Upper lobe of right lung (tissue), 1 donor: Measurements from ENCODE around the gene OR5D14. TPM values are rescaled to one million over a fixed set of nuclear protein-coding genes. Genes with fewer than 3 reads are reported as not detected.

ENCODE experiments used
- ATAC-seq: fragments of 200-7000 bp; cut with Tn5 transposase; one replicate; pipeline ENCODE4 v1.9.1; 2020; ENCODE audit warnings: mild to moderate bottlenecking, moderate library complexity
- DNase-seq: peaks from one replicate; pipeline ENCODE4 v3.0.0-alpha.2; 2020
- H3K27ac ChIP-seq: fragments of 200-600 bp; one replicate; pipeline ENCODE4 v1.8.0; 2022
- H3K27me3 ChIP-seq: fragments of 200-600 bp; one replicate; pipeline ENCODE4 v1.8.0; 2022; ENCODE audit warnings: mild to moderate bottlenecking
- H3K36me3 ChIP-seq: fragments of 200-600 bp; one replicate; pipeline ENCODE4 v1.8.0; 2022
- H3K4me1 ChIP-seq: fragments of 200-600 bp; one replicate; pipeline ENCODE4 v1.8.0; 2022
- H3K4me3 ChIP-seq: fragments of 200-600 bp; one replicate; pipeline ENCODE4 v1.8.0; 2022; ENCODE audit warnings: mild to moderate bottlenecking
- H3K9me3 ChIP-seq: fragments of 200-600 bp; one replicate; pipeline ENCODE4 v1.8.0; 2022
- intact Hi-C: fragments of 100-400 bp; cut with DNase I; formaldehyde crosslinking; loops from one replicate; pipeline ENCODE4 v1.11.0; 2022
- total RNA-seq: library from RNA; stranded (reverse); fragmentation: NEBNext Ultra II Directional; extraction: Animal tissue kit (Norgen Biotek cat#: 25700); gene quantifications from one replicate; pipeline ENCODE4 v1.2.1, GENCODE V29; 2021
- TF ChIP-seq, protein P1 (sequence below): fragments of 200-600 bp; IDR thresholded peaks from one replicate; pipeline ENCODE4 v1.8.0; 2022; ENCODE audit warnings: antibody characterized with exemption
- donor health status: DM: no; HTN: yes; CAD: no; lungs with severe emphysema.

Gene OR5D14
- total RNA-seq, 1 donor from 2014 or later: not detected

DNA sequence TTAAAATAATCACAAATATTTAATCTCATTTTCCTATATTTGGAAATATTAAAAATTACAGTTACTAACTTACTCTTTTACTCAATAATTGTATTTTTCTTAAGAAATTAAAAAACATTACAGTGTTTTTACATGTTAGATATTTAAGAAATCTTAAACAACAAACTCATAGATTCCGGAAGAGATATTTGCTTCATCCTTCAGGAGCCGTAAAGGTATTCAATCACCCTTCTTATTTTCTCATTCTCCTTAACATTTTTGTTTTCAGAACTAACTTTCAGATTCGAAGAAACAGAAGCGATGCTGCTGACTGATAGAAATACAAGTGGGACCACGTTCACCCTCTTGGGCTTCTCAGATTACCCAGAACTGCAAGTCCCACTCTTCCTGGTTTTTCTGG, 24.0 kb downstream of the OR5D14 start, which contains the start of gene OR5D18:
OR5D18 (plus strand) TSS at position 301 of the 400 bp plus-strand sequence; CDS start at position 301, 0 bp downstream.
- Histone ChIP-seq H3K27ac (no peak within 1 kb of the TSS), H3K27me3 (no peaks in the 10 kb centered on the region), H3K4me1 (no peaks in the 10 kb centered on the region), H3K9me3 (no peaks in the 10 kb centered on the region), H3K4me3 (no peak within 1 kb of the TSS), H3K36me3 (no peaks in the 10 kb centered on the region)
- intact Hi-C loops: no loop called here
- TF ChIP-seq, protein P1, sequence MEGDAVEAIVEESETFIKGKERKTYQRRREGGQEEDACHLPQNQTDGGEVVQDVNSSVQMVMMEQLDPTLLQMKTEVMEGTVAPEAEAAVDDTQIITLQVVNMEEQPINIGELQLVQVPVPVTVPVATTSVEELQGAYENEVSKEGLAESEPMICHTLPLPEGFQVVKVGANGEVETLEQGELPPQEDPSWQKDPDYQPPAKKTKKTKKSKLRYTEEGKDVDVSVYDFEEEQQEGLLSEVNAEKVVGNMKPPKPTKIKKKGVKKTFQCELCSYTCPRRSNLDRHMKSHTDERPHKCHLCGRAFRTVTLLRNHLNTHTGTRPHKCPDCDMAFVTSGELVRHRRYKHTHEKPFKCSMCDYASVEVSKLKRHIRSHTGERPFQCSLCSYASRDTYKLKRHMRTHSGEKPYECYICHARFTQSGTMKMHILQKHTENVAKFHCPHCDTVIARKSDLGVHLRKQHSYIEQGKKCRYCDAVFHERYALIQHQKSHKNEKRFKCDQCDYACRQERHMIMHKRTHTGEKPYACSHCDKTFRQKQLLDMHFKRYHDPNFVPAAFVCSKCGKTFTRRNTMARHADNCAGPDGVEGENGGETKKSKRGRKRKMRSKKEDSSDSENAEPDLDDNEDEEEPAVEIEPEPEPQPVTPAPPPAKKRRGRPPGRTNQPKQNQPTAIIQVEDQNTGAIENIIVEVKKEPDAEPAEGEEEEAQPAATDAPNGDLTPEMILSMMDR: no peak
- ATAC-seq: no peak
- no peak for DNase-seq

GRCh38 chr11:55826919-55827318, 31.6 kb downstream of the OR5D14 start, which contains the start of gene OR5L2:
Gene OR5L2, plus strand, starts transcription at chr11:55827219. Its CDS starts 0 bp downstream, at chr11:55827219.
- H3K36me3 ChIP-seq: no peaks in the 10 kb centered on the region
- TF ChIP-seq, protein P1: no peak
- ATAC-seq: no peak
- H3K4me1 ChIP-seq: no peaks in the 10 kb centered on the region
- no peaks in the 10 kb centered on the region for H3K9me3 ChIP-seq
- intact Hi-C loops: no loop called here
- H3K27me3 ChIP-seq: no peaks in the 10 kb centered on the region
- no peak for DNase-seq
- H3K27ac ChIP-seq: no peak within 1 kb of the TSS
- H3K4me3 ChIP-seq: no peak within 1 kb of the TSS

GRCh38 chr11:55838452-55838851, 43.1 kb downstream of the OR5D14 start, which contains the start of gene OR5D16:
Gene OR5D16, plus strand, starts transcription at chr11:55838752. Its CDS starts 0 bp downstream, at chr11:55838752.
- H3K4me3 ChIP-seq: no peak within 1 kb of the TSS
- DNase-seq: no peak
- H3K27me3 ChIP-seq: no peaks in the 10 kb centered on the region
- H3K36me3 ChIP-seq: no peaks in the 10 kb centered on the region
- H3K9me3 ChIP-seq: no peaks in the 10 kb centered on the region
- intact Hi-C loops: no loop called here
- H3K27ac ChIP-seq: no peak within 1 kb of the TSS
- no peak for ATAC-seq
- H3K4me1 ChIP-seq: no peaks in the 10 kb centered on the region
- TF ChIP-seq, protein P1: no peak

Other genes starting within 250 kb of the OR5D14 start
- gene OR4C15, start 241.1 kb upstream of the OR5D14 start, total RNA-seq: not detected
- not detected for gene OR4C16, start 223.4 kb upstream of the OR5D14 start, total RNA-seq
- gene OR4C11, start 187.9 kb upstream of the OR5D14 start, total RNA-seq: not detected
- gene OR4P4, start 160.4 kb upstream of the OR5D14 start, total RNA-seq: not detected
- not detected for gene OR4S2, start 147.2 kb upstream of the OR5D14 start, total RNA-seq
- gene OR4C6, start 133.4 kb upstream of the OR5D14 start, total RNA-seq: not detected
- not detected for gene OR5D13, start 22.1 kb upstream of the OR5D14 start, total RNA-seq
- gene OR5L1, start 15.8 kb downstream of the OR5D14 start, total RNA-seq: not detected
- not detected for gene OR5D18, start 24.1 kb downstream of the OR5D14 start, total RNA-seq
- not detected for gene OR5L2, start 31.7 kb downstream of the OR5D14 start, total RNA-seq
- not detected for gene OR5D16, start 43.2 kb downstream of the OR5D14 start, total RNA-seq
- not detected for gene TRIM51, start 87.7 kb downstream of the OR5D14 start, total RNA-seq
- not detected for gene OR5W2, start 119.0 kb downstream of the OR5D14 start, total RNA-seq
- gene OR5I1, start 140.8 kb downstream of the OR5D14 start, total RNA-seq: not detected
- not detected for gene OR10AG1, start 174.4 kb downstream of the OR5D14 start, total RNA-seq
- not detected for gene OR5F1, start 199.1 kb downstream of the OR5D14 start, total RNA-seq
- gene OR5AS1, start 232.1 kb downstream of the OR5D14 start, total RNA-seq: not detected